Testis (tissue), 3 donors: ENCODE data around the gene TTC7B. TPM values are rescaled to one million over a fixed set of nuclear protein-coding genes. Genes with fewer than 3 reads are reported as not detected.

Source experiments
- DNase-seq: peaks from one replicate; pipeline ENCODE4 v3.0.0-alpha.2; 2019
- H3K27ac ChIP-seq, 2 donors: fragments of 200-600 bp; sonication (generic); one replicate each; pipeline ENCODE4 v1.5.1; 2019
- H3K27me3 ChIP-seq: fragments of 200-600 bp; sonication (generic); one replicate; pipeline ENCODE4 v1.5.1; 2019
- H3K36me3 ChIP-seq: fragments of 200-600 bp; sonication (generic); one replicate; pipeline ENCODE4 v1.5.1; 2017; ENCODE audit warnings: low read depth; ENCODE audit errors: missing control alignments
- H3K4me1 ChIP-seq: fragments of 200-600 bp; sonication (generic); one replicate; pipeline ENCODE4 v1.5.1; 2019
- H3K4me3 ChIP-seq, 2 donors: fragments of 200-600 bp; sonication (generic); one replicate each; pipeline ENCODE4 v1.5.1; 2017 to 2019
- H3K9me3 ChIP-seq: fragments of 200-600 bp; sonication (generic); one replicate; pipeline ENCODE4 v1.5.1; 2017
- CTCF ChIP-seq, 3 experiments: fragments of 450-650 bp in 2 of 3; fragments of 200-600 bp in 1 of 3; sonication (generic) in 1 of 3; IDR thresholded peaks; one replicate each; pipeline ENCODE4 v1.5.1; 2016 to 2019; ENCODE audit warnings: antibody characterized with exemption in 3 of 3, mild to moderate bottlenecking in 2 of 3, moderate library complexity in 1 of 3
- POLR2A ChIP-seq: fragments of 450-650 bp; IDR thresholded peaks from one replicate; pipeline ENCODE4 v1.6.1; 2017; ENCODE audit warnings: antibody characterized with exemption, mild to moderate bottlenecking, moderate library complexity
- whole genome bisulfite sequencing, 2 donors: methylation state at CpG; one replicate each; pipeline ENCODE4 v1.1.5; 2018; 5-methylcytosine and 5-hydroxymethylcytosine counted together
- intact Hi-C: fragments of 100-400 bp; cut with DNase I; formaldehyde crosslinking; loops from one replicate; pipeline ENCODE4 v1.15.1; 2023; ENCODE audit warnings: low total_unique reads
- polyA plus RNA-seq: library from polyadenylated mRNA; stranded (reverse); fragments of 350-450 nt; fragmentation: Illumina TruSeq; extraction: RNeasy Lipid Tissue Mini Kit (QIAGEN cat#74804); gene quantifications from one replicate; pipeline ENCODE4 v1.2.3, GENCODE V29; 2014; ENCODE audit warnings: low read depth, low replicate concordance; ENCODE audit not compliant: insufficient read depth
- total RNA-seq, 2 donors: library from RNA; depleted of rRNA; stranded (reverse); fragments of >200 nt; gene quantifications; one replicate each; pipeline ENCODE4 v1.2.3, GENCODE V29; 2016

TTC7B gene
- total and polyA plus RNA-seq, 3 donors from 2014 or later, result 11.3 to 17.0 (median 12.1) TPM

- 46 to 54% methylated on average over 13 to 19 of the region's 19 CpGs for WGBS, 2 donors
- Histone ChIP-seq H3K9me3 (no peaks in the 10 kb centered on the region), H3K27ac (peak overlapping the region; percentile 61 to 67), H3K4me1 (peaks cover 45% of the 10 kb centered on the region), H3K27me3 (no peaks in the 10 kb centered on the region), H3K36me3 (no peaks in the 10 kb centered on the region), H3K4me3 (peak overlapping the region in 1 of 2 donors; percentile 13)
- intact Hi-C loops, result no loop called here
- TF ChIP-seq POLR2A (no peak), CTCF (IDR thresholded peaks at IDR 0.05) (no peak)
- peak; percentile 80 for DNase-seq
These were observed 282.0 kb downstream of the TTC7B start for GRCh38 chr14:90534091-90534837.

DNA sequence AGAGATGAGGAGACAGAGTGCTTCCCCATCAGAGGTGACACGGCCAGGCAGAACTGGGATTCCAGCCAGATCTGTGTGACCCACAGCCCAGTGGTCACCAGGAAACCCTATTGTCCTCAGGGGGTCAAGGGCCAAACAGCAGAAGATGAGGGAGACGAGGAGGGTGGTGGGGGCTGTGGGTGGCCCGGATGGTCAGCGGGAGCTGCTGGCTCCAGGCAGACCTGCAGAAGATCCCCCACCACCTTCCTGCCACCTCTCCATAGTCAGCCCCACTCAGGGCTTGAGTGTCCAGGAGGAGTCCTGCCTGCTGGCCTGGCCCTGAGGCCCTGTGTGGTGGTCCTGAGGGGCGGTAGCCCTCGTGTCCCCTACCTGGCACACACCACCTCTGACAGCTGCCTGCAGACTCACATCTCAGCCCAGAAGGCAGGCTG is 282.6 kb downstream of the TTC7B start:
- intact Hi-C loops, result no loop called here
- Histone ChIP-seq H3K27me3 (no peaks in the 10 kb centered on the region), H3K27ac (peak overlapping the region; percentile 61 to 67), H3K9me3 (no peaks in the 10 kb centered on the region), H3K4me3 (no peak overlapping the region), H3K36me3 (no peaks in the 10 kb centered on the region), H3K4me1 (peaks cover 45% of the 10 kb centered on the region)
- WGBS, 2 donors, result 35 to 59% methylated on average over 2 to 6 of the region's 6 CpGs
- DNase-seq, result no peak
- TF ChIP-seq CTCF (IDR thresholded peaks at IDR 0.05), result no peak
- TF ChIP-seq POLR2A, result no peak

- H3K27ac ChIP-seq, result peak overlapping the region; percentile 61 to 67
- intact Hi-C loops, result no loop called here
- no peaks in the 10 kb centered on the region for H3K27me3 ChIP-seq
- TF ChIP-seq POLR2A (no peak), CTCF (IDR thresholded peaks at IDR 0.05) (no peak)
- 80 to 96% methylated on average over 11 to 13 of the region's 14 CpGs for WGBS, 2 donors
- peaks cover 45% of the 10 kb centered on the region for H3K4me1 ChIP-seq
- DNase-seq, result no peak
- H3K9me3 ChIP-seq, result no peaks in the 10 kb centered on the region
- H3K4me3 ChIP-seq, result no peak overlapping the region
- H3K36me3 ChIP-seq, result no peaks in the 10 kb centered on the region
These were observed 283.3 kb downstream of the TTC7B start for GRCh38 chr14:90532826-90533525.

GRCh38 chr14:90531497-90531896 is 284.7 kb downstream of the TTC7B start:
- WGBS, 2 donors, result 65 to 78% methylated on average over 6 of the region's 6 CpGs
- peaks cover 39% of the 10 kb centered on the region for H3K4me1 ChIP-seq
- TF ChIP-seq POLR2A (no peak), CTCF (IDR thresholded peaks at IDR 0.05) (no peak)
- no peak for DNase-seq
- H3K27me3 ChIP-seq, result no peaks in the 10 kb centered on the region
- H3K27ac ChIP-seq, result no peak overlapping the region
- H3K4me3 ChIP-seq, result no peak overlapping the region
- H3K36me3 ChIP-seq, result no peaks in the 10 kb centered on the region
- intact Hi-C loops, result no loop called here
- H3K9me3 ChIP-seq, result no peaks in the 10 kb centered on the region
